GM12878 (cell line): ENCODE data around the gene RFXAP. TPM values are rescaled to one million over a fixed set of nuclear protein-coding genes. Genes with fewer than 3 reads are reported as not detected.

ENCODE experiments used
- ATAC-seq: fragments of 200-7000 bp; cut with Tn5 transposase; 3 replicates; pipeline ENCODE4 v1.9.1; 2020; ENCODE audit warnings: mild to moderate bottlenecking, moderate library complexity
- BruUV-seq: library from RNA; stranded (reverse); fragments of 400-500 nt; replicated peaks from 2 replicates; lab custom pipeline; 2021; lab: Mats Ljungman, UMichigan
- CTCF ChIA-PET: fragments of 300-600 bp; sonication (Branson Sonifier 250); formaldehyde crosslinking; extraction: SDS; loops from one replicate; lab custom pipeline; 2021; ENCODE audit warnings: inconsistent platforms; lab: Yijun Ruan, JAX
- POLR2A ChIA-PET: fragments of 350-600 bp; formaldehyde crosslinking; extraction: SDS; loops from one replicate; lab custom pipeline; 2021; ENCODE audit warnings: inconsistent platforms; lab: Charles Lee
- RAD21 ChIA-PET: fragments of 300-600 bp; sonication (Branson Sonifier 250); formaldehyde crosslinking; loops from one replicate; lab custom pipeline; 2023; ENCODE audit warnings: antibody characterized with exemption; ENCODE audit not compliant: unreplicated experiment; lab: Charles Lee
- SMC1A ChIA-PET: fragments of 300-600 bp; sonication (Branson Sonifier 250); formaldehyde crosslinking; loops from one replicate; lab custom pipeline; 2023; ENCODE audit not compliant: unreplicated experiment, uncharacterized antibody; lab: Charles Lee
- DNase-seq: peaks from one replicate; pipeline ENCODE4 v3.0.0-alpha.2; 2011; ENCODE audit warnings: low read depth, low spot score
- FAIRE-seq: peaks from 3 replicates; lab custom pipeline; 2011; peaks lifted over from hg19 to GRCh38; lab: Jason Lieb, UNC
- H2AFZ ChIP-seq: 2 replicates; pipeline ENCODE4 v1.6.0; 2011; ENCODE audit warnings: low read depth, low read length, control low read depth; ENCODE audit not compliant: control insufficient read depth
- H3K27ac ChIP-seq: 2 replicates; pipeline ENCODE4 v1.5.1; 2011; ENCODE audit warnings: control low read depth; ENCODE audit not compliant: control insufficient read depth, insufficient read depth
- H3K27me3 ChIP-seq, 2 experiments: replicated peaks in 1 of 2; 2 replicates each; pipeline versions ENCODE4 v1.6.0 to v1.6.1; 2011; ENCODE audit warnings: low read length in 1 of 2; ENCODE audit not compliant: control insufficient read depth in 2 of 2, insufficient read depth in 2 of 2
- H3K36me3 ChIP-seq, 2 experiments: 2 replicates each; pipeline ENCODE4 v1.5.1; 2011; ENCODE audit warnings: low read length in 1 of 2; ENCODE audit not compliant: control insufficient read depth in 2 of 2, insufficient read depth in 2 of 2
- H3K4me1 ChIP-seq: 2 replicates; pipeline ENCODE4 v1.6.1; 2011; ENCODE audit warnings: mild to moderate bottlenecking, low read length, moderate library complexity, mixed read lengths; ENCODE audit not compliant: control insufficient read depth, insufficient read depth
- H3K4me2 ChIP-seq: 2 replicates; pipeline ENCODE4 v1.6.0; 2011; ENCODE audit warnings: control low read depth; ENCODE audit not compliant: control insufficient read depth, insufficient read depth
- H3K4me3 ChIP-seq: fragments of 200-600 bp; sonication (generic); 2 replicates; pipeline ENCODE4 v1.5.1; 2016
- H3K79me2 ChIP-seq: 2 replicates; pipeline ENCODE4 v1.6.0; 2011; ENCODE audit warnings: low read length; ENCODE audit not compliant: control insufficient read depth, insufficient read depth
- H3K9ac ChIP-seq: 2 replicates; pipeline ENCODE4 v1.8.0; 2011; ENCODE audit warnings: low read length, control low read depth, mixed read lengths; ENCODE audit not compliant: control insufficient read depth, insufficient read depth
- H3K9me3 ChIP-seq: replicated peaks from 3 replicates; pipeline ENCODE4 v1.5.1; 2011; ENCODE audit warnings: mild to moderate bottlenecking, low read length; ENCODE audit not compliant: control insufficient read depth, insufficient read depth
- H4K20me1 ChIP-seq: 2 replicates; pipeline ENCODE4 v1.6.0; 2011; ENCODE audit not compliant: control insufficient read depth, insufficient read depth
- CREB1 ChIP-seq: IDR thresholded peaks from 2 replicates; pipeline ENCODE4 v1.6.1; 2012; ENCODE audit warnings: low read depth, mild to moderate bottlenecking, inconsistent platforms
- IKZF2 ChIP-seq, 2 experiments: fragments of 450-650 bp; IDR thresholded peaks; 2 replicates each; pipeline ENCODE4 v1.6.1; 2017; ENCODE audit warnings: mild to moderate bottlenecking in 2 of 2, moderate library complexity in 2 of 2
- IRF4 ChIP-seq: IDR thresholded peaks from 2 replicates; pipeline ENCODE4 v1.6.1; 2011; ENCODE audit warnings: low read depth, low read length
- KLF5 ChIP-seq: fragments of 450-650 bp; IDR thresholded peaks from 2 replicates; pipeline ENCODE4 v1.6.1; 2014; ENCODE audit warnings: mild to moderate bottlenecking; ENCODE audit not compliant: partially characterized antibody
- SMARCA5 ChIP-seq: fragments of 450-650 bp; IDR thresholded peaks from 2 replicates; pipeline ENCODE4 v1.6.1; 2017; ENCODE audit warnings: mild to moderate bottlenecking
- SREBF2 ChIP-seq: IDR thresholded peaks from 2 replicates; pipeline ENCODE4 v1.6.1; 2012; ENCODE audit warnings: mild to moderate bottlenecking, low read length
- ZNF24 ChIP-seq: fragments of 450-650 bp; IDR thresholded peaks from 2 replicates; pipeline ENCODE4 v1.6.1; 2017; ENCODE audit warnings: antibody characterized with exemption, mild to moderate bottlenecking
- WGBS: methylation state at CpG from one replicate; pipeline ENCODE4 v1.1.6; 2016; ENCODE audit warnings: low lambda C conversion rate; ENCODE audit not compliant: insufficient replicate concordance, insufficient coverage; ENCODE audit errors: missing lambda C conversion rate; 5-methylcytosine and 5-hydroxymethylcytosine counted together
- in situ Hi-C: fragments of 300-500 bp; cut with MboI; formaldehyde crosslinking; loops from 9 replicates; pipeline ENCODE4 v1.14.3; 2018; ENCODE audit warnings: mixed read lengths
- intact Hi-C: fragments of 100-400 bp; cut with micrococcal nuclease; formaldehyde crosslinking; loops from one replicate; pipeline ENCODE4 v1.14.2; 2022; ENCODE audit not compliant: unreplicated experiment
- polyA plus RNA-seq, 11 experiments: library from polyadenylated mRNA; depleted of rRNA in 4 of 11; unstranded in 6 of 11; stranded (reverse) in 5 of 11; fragments of >200 nt; fragmentation: Nextera tagmentation in 4 of 11; fragmentation: Illumina TruSeq in 1 of 11; extraction: Ambion mirVana in 4 of 11; extraction: Trizol in 1 of 11; gene quantifications; 1 replicate in 1 of 11; 2 replicates in 10 of 11; pipeline versions ENCODE4 v1.2.1 to v1.2.3, GENCODE V29; 2011 to 2016; ENCODE audit warnings: inconsistent platforms in 2 of 11, missing spikeins in 2 of 11, low read depth in 1 of 11
- total RNA-seq, 4 experiments: library from RNA; depleted of rRNA in 3 of 4; stranded (reverse); fragments of >200 nt in 3 of 4; fragmentation: Illumina TruSeq in 1 of 4; extraction: Trizol in 1 of 4; gene quantifications; 2 replicates each; pipeline versions ENCODE4 v1.2.1 to v1.2.3, GENCODE V29; 2013 to 2021
- TF ChIP-seq, protein P1 (sequence below): fragments of 450-650 bp; IDR thresholded peaks from 2 replicates; pipeline ENCODE4 v1.6.1; 2017; ENCODE audit warnings: low read depth, mild to moderate bottlenecking, moderate library complexity

Gene RFXAP
- total and polyA plus RNA-seq, 10 of the 15 experiments (the other 5 are each of a cell fraction or from before 2014, with no cell fraction given): 3.4 to 13.3 (median 7.7) TPM

DNA sequence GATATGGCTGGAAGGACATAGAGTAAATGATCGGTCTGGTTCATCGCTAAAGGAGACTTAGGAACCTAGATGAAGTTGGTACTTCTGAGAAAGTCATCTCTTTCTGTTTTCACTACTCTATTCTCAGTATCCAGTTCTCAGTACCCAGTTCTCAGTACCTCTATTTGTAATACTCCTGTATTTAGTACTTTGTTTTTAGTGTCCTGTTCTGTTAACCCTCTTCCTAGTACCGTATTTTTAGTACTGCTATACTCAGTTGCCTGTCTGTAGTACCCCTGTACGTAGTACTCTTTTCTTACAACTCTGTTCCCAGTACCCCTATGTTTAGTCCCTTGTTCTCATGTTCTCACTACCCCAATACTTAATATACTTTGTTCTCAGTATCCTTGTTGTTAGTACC lies 1.2 kb downstream of the RFXAP start:
- intact Hi-C loops: loop anchor here (5.0 kb wide), 1 partner anchor 473 kb away; the partner anchor contains the start of gene SPART
- Histone ChIP-seq H3K9me3 (no peaks in the 10 kb centered on the region), H3K79me2 (peaks cover 40% of the 10 kb centered on the region)
- peak; percentile 97 for TF ChIP-seq ZNF24
- TF ChIP-seq SMARCA5: 0 out of 2 replicates have a peak, but pooled peaks have one; percentile 30
- TF ChIP-seq IKZF2 (IDR thresholded peaks at IDR 0.05): no peak
- peak; percentile 63; the same call in 1 of the 2 replicates for TF ChIP-seq SREBF2
- TF ChIP-seq IRF4: 0 out of 2 replicates have a peak, but pooled peaks have one; percentile 17
- TF ChIP-seq, protein P1, sequence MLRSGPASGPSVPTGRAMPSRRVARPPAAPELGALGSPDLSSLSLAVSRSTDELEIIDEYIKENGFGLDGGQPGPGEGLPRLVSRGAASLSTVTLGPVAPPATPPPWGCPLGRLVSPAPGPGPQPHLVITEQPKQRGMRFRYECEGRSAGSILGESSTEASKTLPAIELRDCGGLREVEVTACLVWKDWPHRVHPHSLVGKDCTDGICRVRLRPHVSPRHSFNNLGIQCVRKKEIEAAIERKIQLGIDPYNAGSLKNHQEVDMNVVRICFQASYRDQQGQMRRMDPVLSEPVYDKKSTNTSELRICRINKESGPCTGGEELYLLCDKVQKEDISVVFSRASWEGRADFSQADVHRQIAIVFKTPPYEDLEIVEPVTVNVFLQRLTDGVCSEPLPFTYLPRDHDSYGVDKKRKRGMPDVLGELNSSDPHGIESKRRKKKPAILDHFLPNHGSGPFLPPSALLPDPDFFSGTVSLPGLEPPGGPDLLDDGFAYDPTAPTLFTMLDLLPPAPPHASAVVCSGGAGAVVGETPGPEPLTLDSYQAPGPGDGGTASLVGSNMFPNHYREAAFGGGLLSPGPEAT: peak; percentile 77
- TF ChIP-seq KLF5: peak; percentile 97
- TF ChIP-seq CREB1: no peak
- TF ChIP-seq, all 136 proteins: peak for 6
- H2AFZ ChIP-seq: no peak overlapping the region
- H4K20me1 ChIP-seq: no peaks in the 10 kb centered on the region
- peak; percentile 60 for ATAC-seq
- in situ Hi-C loops: loop anchor here (5.0 kb wide), 1 partner anchor 242 kb away; no protein-coding TSS in a partner anchor
- ChIA-PET RAD21 (no interaction called here), SMC1A (interaction anchor here (0.7 to 0.8 kb wide), 2 partner anchors 29 to 380 kb away, joined by 3 read pairs; no protein-coding TSS in a partner anchor), CTCF (no interaction called here), POLR2A (interaction anchor here (0.6 kb wide), 1 partner anchor 26 kb away, joined by 3 read pairs; no protein-coding TSS in a partner anchor)
- peak overlapping the region; percentile 64 for H3K4me3 ChIP-seq
- WGBS: 1% methylated on average over 4 of the region's 4 CpGs
- peak; percentile 88 for FAIRE-seq
- H3K27me3 ChIP-seq: no peaks in the 10 kb centered on the region
- peak overlapping the region; percentile 54; the same call in 1 of the 2 replicates for H3K27ac ChIP-seq
- no peaks in the 10 kb centered on the region; the same call in 1 of the 2 replicates for H3K4me1 ChIP-seq
- H3K36me3 ChIP-seq: no peaks in the 10 kb centered on the region
- H3K4me2 ChIP-seq: peak overlapping the region; percentile 70
- DNase-seq: peak; percentile 26
- H3K9ac ChIP-seq: no peak overlapping the region
- BruUV-seq: no TSS peak
